Measurements from ENCODE around the gene ANKFN1.

DNA sequence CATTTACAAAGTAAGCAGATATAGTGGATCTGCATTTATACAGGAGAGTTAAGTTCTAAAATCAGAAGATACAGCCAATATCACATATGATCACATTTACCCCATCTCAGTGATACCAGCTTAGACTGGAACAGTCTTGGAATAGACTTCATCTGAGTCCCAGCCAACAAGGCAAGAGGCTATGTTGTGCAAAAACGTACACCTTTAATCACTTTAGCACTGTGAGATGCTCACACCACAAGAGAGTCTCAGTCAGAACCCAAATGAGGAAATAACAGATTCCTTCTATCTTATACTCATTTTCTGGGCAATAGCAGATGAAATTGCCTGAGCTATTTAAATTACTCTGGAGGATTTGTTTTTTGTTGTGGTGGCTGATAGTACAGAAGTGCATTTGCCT lies 145.6 kb downstream of the ANKFN1 start:
- TF ChIP-seq CTCF (IDR thresholded peaks at IDR 0.05) (no peak), POLR2AphosphoS5 (IDR thresholded peaks at IDR 0.05) (no peak)

Data from breast epithelium (tissue), 3 donors.